ENCODE measurements around the gene KRTCAP2.
A peak's percentile ranks its signal among the peaks of the same experiment; 100 is the strongest.
"Not testable (repeated sequence)": the region's sequence is repeated elsewhere in the genome, so short reads cannot be mapped to it uniquely, and the experiment has no call there.

KRTCAP2 gene

GRCh38 chr1:155182052-155182550 lies 9.0 kb upstream of the KRTCAP2 start:
- no peak for DNase-seq

DNA sequence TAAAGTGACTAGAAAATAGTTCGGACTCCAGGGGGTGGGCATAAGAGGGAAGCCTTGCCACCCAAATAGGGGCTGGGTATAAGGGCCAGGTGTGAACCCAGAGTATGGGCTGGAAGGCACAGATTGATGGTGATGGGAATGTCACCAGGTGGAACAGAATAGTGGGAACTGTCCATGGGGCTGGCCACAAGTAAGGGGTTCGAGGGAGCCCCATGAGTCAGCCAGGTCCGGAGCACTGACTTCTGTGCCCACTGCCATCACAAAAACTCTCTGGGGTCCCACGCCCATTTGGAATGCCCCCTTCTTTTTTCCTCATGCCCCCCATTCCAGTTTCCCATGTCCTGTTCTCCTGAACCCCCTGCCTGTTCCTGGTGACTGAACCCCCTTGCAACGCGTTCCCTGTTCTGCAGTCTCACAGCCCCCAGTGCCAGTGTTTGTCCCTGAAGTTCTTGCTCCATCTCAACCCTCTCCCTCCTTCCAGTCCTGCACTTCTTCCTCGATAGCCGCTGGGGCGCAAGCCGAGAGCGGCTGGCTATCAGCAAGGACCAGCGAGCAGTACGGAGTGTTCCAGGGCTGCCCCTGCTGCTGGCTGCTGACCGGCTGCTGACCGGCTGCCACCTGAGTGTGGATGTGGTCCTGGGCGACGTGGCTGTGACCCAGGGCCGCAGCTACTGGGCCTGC lies 8.4 kb upstream of the KRTCAP2 start:
- no peak for DNase-seq

DNA sequence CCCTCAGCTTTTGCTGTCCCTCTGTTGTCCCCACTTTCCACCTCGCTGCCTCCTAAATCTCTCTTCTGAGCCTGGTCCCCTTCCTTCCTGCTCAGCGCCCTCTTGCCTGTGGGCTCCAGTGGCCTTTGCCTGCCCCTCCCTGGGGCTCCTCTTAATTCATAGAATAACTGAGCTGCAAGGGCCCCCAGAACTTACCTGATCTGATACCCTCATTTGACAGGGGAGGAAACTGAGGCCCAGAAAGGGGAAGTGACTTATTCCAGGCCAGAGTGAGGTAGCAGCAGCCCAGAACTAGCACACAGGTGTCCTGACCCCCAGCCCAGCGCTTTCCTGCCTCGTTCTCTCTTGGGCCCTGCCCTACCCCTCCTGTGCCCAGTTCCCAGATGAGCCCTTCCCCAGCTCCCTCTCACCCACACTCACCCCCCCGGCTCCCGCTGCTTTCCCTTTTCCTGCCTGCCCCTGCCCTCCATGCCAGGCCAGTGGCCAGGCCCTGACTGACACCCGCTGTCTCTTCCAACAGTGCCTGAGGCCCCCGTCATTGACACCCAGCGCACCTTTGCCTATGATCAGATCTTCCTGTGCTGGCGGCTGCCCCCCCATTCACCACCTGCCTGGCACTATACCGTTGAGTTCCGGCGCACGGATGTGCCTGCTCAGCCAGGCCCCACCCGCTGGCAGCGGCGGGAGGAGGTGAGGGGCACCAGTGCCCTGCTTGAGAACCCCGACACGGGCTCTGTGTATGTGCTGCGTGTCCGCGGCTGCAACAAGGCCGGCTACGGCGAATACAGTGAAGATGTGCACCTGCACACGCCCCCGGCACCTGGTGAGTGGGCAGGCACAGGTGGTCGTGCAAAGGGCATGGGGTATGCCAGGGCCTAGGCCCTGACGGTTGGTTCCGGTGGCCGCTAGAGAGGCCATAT lies 6.3 kb upstream of the KRTCAP2 start:
- no peak for DNase-seq

GRCh38 chr1:155178441-155179111 lies 5.5 kb upstream of the KRTCAP2 start:
- DNase-seq: no peak

- no peak for DNase-seq
Measured at GRCh38 chr1:155177918-155178281, 4.8 kb upstream of the KRTCAP2 start.

- DNase-seq: no peak
Measured at GRCh38 chr1:155177192-155177917, 4.3 kb upstream of the KRTCAP2 start.

GRCh38 chr1:155176544-155177071 lies 3.5 kb upstream of the KRTCAP2 start:
- peak; percentile 85 for DNase-seq

GRCh38 chr1:155175927-155176371 lies 2.8 kb upstream of the KRTCAP2 start:
- DNase-seq: no peak

- DNase-seq: no peak
Measured at GRCh38 chr1:155175281-155175926, 2.3 kb upstream of the KRTCAP2 start.

- peak; percentile 21 for DNase-seq
Measured at GRCh38 chr1:155174324-155175280, 1.5 kb upstream of the KRTCAP2 start.

DNA sequence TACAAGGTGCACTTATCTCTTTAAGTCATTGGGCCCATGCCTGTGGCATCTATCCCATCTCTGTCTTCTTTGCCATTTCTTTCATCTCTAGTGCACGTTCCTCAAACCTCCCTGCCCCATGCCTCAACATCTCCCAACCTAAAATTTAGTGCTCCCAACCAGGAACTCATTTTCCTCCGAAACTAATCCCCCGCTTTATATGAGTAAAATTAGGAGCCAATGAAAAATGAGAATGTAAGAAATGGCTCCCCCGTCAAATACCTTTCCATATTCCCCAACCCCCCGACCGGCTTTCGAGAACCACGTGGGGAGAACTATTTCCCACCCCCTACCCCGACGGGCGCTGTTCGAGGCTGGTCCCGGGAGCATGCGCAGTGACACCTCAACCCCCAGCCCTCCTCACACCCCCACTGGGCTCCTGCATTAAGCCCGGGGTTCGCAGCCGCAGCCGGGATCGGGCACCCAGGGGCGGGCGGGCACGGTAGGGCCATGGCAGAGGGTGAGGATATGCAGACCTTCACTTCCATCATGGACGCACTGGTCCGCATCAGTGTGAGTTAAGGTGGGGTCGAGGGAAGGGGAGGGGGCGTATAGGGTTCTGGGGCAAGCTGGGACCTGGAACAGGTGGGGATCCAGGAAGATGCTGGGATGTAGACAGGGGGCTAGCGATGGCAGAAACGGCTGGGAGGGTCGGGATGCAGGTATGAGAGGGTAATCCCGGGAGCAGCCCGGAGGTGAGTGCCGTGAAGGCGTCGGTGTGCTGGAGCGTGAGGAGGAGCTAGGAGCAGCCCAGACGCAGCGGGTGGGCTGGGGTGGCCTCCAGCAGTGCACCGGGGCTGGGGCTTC lies 597 bp upstream of the KRTCAP2 start, which contains the start of gene TRIM46:
TSS of gene TRIM46 (plus strand) at position 372 of the 846 bp plus-strand sequence. CDS start at position 490, 118 bp downstream.
- DNase-seq: peak; percentile 65

GRCh38 chr1:155171836-155172731 lies 1.0 kb downstream of the KRTCAP2 start:
- DNase-seq: no peak

DNA sequence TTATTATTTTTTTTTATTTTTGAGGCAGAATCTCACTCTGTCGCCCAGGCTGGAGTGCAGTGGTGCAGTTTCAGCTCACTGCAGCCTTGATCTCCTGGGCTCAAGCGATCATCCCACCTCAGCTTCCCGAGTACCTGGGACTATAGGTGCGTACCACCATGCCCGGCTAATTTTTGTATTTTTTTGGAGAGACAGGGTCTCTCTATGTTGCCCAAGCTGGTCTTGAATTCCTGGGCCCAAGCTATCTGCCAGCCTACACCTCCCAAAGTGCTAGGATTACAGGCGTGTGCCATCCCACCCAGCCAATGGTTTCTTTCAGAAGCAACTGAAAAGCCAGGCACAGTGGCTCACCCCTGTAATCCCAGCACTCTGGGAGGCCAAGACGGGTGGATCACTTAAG lies 2.3 kb downstream of the KRTCAP2 start:
- no peak for DNase-seq

GRCh38 chr1:155170101-155170785 lies 2.9 kb downstream of the KRTCAP2 start:
- no peak for DNase-seq

- DNase-seq: no peak
Measured at GRCh38 chr1:155169541-155169940, 3.6 kb downstream of the KRTCAP2 start.

GRCh38 chr1:155168456-155169210 lies 4.5 kb downstream of the KRTCAP2 start:
- DNase-seq: no peak

DNA sequence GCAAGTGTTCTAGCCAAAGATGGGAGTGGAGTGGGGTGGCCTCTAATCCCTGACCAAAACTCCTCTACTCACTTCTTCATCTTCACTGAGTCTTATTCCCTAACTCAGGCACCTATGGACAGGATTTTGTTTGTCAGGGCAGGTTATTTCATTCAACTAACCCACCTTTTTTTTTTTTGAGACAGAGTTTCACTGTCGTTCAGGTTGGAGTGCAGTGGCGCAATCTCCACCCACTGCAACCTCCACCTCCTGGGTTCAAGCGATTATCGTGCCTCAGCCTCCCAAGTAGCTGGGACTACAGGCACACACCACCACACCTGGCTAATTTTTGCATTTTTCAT lies 5.0 kb downstream of the KRTCAP2 start:
- not testable (repeated sequence) for DNase-seq
